HG03571 (cell line): ENCODE measurements around the gene CEMIP2.

Experiments used
- ATAC-seq: cut with Tn5 transposase; IDR thresholded peaks from one replicate; pipeline ENCODE4 v1.9.1; 2021; ENCODE audit not compliant: unreplicated experiment

The CEMIP2 gene

GRCh38 chr9:71752352-71752751 lies 16.0 kb downstream of the CEMIP2 start:
- ATAC-seq: no peak

- no peak for ATAC-seq
Observed at GRCh38 chr9:71748280-71748743, 20.0 kb downstream of the CEMIP2 start.

GRCh38 chr9:71747576-71747975 lies 20.7 kb downstream of the CEMIP2 start:
- ATAC-seq: no peak

GRCh38 chr9:71746758-71747125 lies 21.6 kb downstream of the CEMIP2 start:
- no peak for ATAC-seq

GRCh38 chr9:71746023-71746757 lies 22.1 kb downstream of the CEMIP2 start:
- ATAC-seq: no peak

- ATAC-seq: no peak
Observed at GRCh38 chr9:71744754-71745521, 23.4 kb downstream of the CEMIP2 start.

GRCh38 chr9:71743882-71744281 lies 24.4 kb downstream of the CEMIP2 start:
- ATAC-seq: no peak

- no peak for ATAC-seq
Observed at GRCh38 chr9:71743217-71743705, 25.1 kb downstream of the CEMIP2 start.

- ATAC-seq: no peak
Observed at GRCh38 chr9:71742703-71743102, 25.6 kb downstream of the CEMIP2 start.

- no peak for ATAC-seq
Observed at GRCh38 chr9:71741926-71742648, 26.2 kb downstream of the CEMIP2 start.

- no peak for ATAC-seq
Observed at GRCh38 chr9:71740199-71740598, 28.1 kb downstream of the CEMIP2 start.

- no peak for ATAC-seq
Observed at GRCh38 chr9:71737455-71737854, 30.9 kb downstream of the CEMIP2 start.

- no peak for ATAC-seq
Observed at GRCh38 chr9:71736236-71736635, 32.1 kb downstream of the CEMIP2 start.

GRCh38 chr9:71734950-71735349 lies 33.4 kb downstream of the CEMIP2 start:
- no peak for ATAC-seq

- no peak for ATAC-seq
Observed at GRCh38 chr9:71733176-71733575, 35.1 kb downstream of the CEMIP2 start.

GRCh38 chr9:71729816-71730526 lies 38.3 kb downstream of the CEMIP2 start:
- no peak for ATAC-seq

- no peak for ATAC-seq
Observed at GRCh38 chr9:71726723-71727122, 41.6 kb downstream of the CEMIP2 start.

- ATAC-seq: no peak
Observed at GRCh38 chr9:71725590-71726338, 42.5 kb downstream of the CEMIP2 start.

- no peak for ATAC-seq
Observed at GRCh38 chr9:71721855-71722254, 46.5 kb downstream of the CEMIP2 start.

- ATAC-seq: no peak
Observed at GRCh38 chr9:71719562-71719961, 48.8 kb downstream of the CEMIP2 start.
